SK-N-SH (cell line): ENCODE results near the gene ERI2. TPM values are rescaled to one million over a fixed set of nuclear protein-coding genes. Genes with fewer than 3 reads are reported as not detected.

Experiments used
- CTCF ChIA-PET: fragments of 300-600, 350-600 bp; formaldehyde crosslinking; extraction: SDS; loops from one replicate; lab custom pipeline; 2021; lab: Yijun Ruan, JAX
- POLR2A ChIA-PET: fragments of 350-600 bp; sonication (Branson Sonifier 250); formaldehyde crosslinking; extraction: SDS; loops from one replicate; lab custom pipeline; 2020; ENCODE audit warnings: antibody characterized with exemption, inconsistent platforms; lab: Yijun Ruan, JAX
- DNase-seq: peaks from one replicate; pipeline ENCODE4 v3.0.0; 2012
- H2AFZ ChIP-seq: fragments of 200-600 bp; sonication (generic); 2 replicates; pipeline ENCODE4 v1.8.1; 2016; ENCODE audit warnings: antibody characterized with exemption, mild to moderate bottlenecking, low read depth
- H3F3A ChIP-seq: fragments of 200-600 bp; sonication (generic); replicated peaks from 2 replicates; pipeline ENCODE3; 2016; ENCODE audit warnings: antibody characterized with exemption, mild to moderate bottlenecking; ENCODE audit not compliant: insufficient read depth
- H3K27ac ChIP-seq, 2 experiments: fragments of 200-500 bp in 1 of 2; fragments of 200-600 bp in 1 of 2; sonication (Bioruptor generic) in 1 of 2; sonication (generic), shearing (Covaris generic) in 1 of 2; 2 replicates each; pipeline versions ENCODE4 v1.5.1 to v1.6.1; 2014 to 2016; ENCODE audit warnings: low read depth in 2 of 2, inconsistent platforms in 1 of 2, low read length in 1 of 2, mild to moderate bottlenecking in 1 of 2, mixed read lengths in 1 of 2
- H3K27me3 ChIP-seq: fragments of 200-600 bp; sonication (generic), shearing (Covaris generic); 2 replicates; pipeline ENCODE4 v1.6.1; 2016; ENCODE audit warnings: mixed run types; ENCODE audit not compliant: insufficient read depth
- H3K36me3 ChIP-seq, 2 experiments: fragments of 200-500 bp in 1 of 2; fragments of 200-600 bp in 1 of 2; sonication (Bioruptor generic) in 1 of 2; sonication (generic) in 1 of 2; replicated peaks in 1 of 2; 2 replicates each; pipeline versions ENCODE3 to v1.5.1; 2014 to 2016; ENCODE audit warnings: low read length in 1 of 2, mild to moderate bottlenecking in 1 of 2; ENCODE audit not compliant: insufficient read depth in 2 of 2, control insufficient read depth in 1 of 2
- H3K4me1 ChIP-seq, 2 experiments: fragments of 200-500 bp in 1 of 2; fragments of 200-600 bp in 1 of 2; sonication (Bioruptor generic) in 1 of 2; sonication (generic), shearing (Covaris generic) in 1 of 2; 2 replicates each; pipeline versions ENCODE4 v1.5.1 to v1.6.1; 2014 to 2016; ENCODE audit warnings: low read depth in 1 of 2, low read length in 1 of 2, mixed run types in 1 of 2; ENCODE audit not compliant: insufficient read depth in 2 of 2, control insufficient read depth in 1 of 2
- H3K4me2 ChIP-seq: fragments of 200-600 bp; sonication (generic), shearing (Covaris generic); 2 replicates; pipeline ENCODE4 v1.6.1; 2017; ENCODE audit warnings: mixed run types
- H3K4me3 ChIP-seq, 2 experiments: fragments of 200-500 bp in 1 of 2; fragments of 200-600 bp in 1 of 2; sonication (Bioruptor generic) in 1 of 2; sonication (generic), shearing (Covaris generic) in 1 of 2; 2 replicates each; pipeline versions ENCODE4 v1.5.1 to v1.8.1; 2014 to 2016; ENCODE audit warnings: low read depth in 2 of 2, inconsistent platforms in 1 of 2, low read length in 1 of 2, mild to moderate bottlenecking in 1 of 2, mixed read lengths in 1 of 2, moderate library complexity in 1 of 2
- H3K79me2 ChIP-seq: fragments of 200-600 bp; sonication (generic); 2 replicates; pipeline ENCODE4 v1.8.1; 2017; ENCODE audit warnings: mild to moderate bottlenecking; ENCODE audit not compliant: insufficient read depth
- H3K9ac ChIP-seq: fragments of 200-600 bp; sonication (generic); 2 replicates; pipeline ENCODE4 v1.6.1; 2017; ENCODE audit warnings: mixed run types
- H3K9me2 ChIP-seq: fragments of 200-600 bp; sonication (generic); 2 replicates; pipeline ENCODE4 v1.6.1; 2017; ENCODE audit warnings: mixed run types
- H3K9me3 ChIP-seq: fragments of 200-600 bp; sonication (generic); 2 replicates; pipeline ENCODE4 v1.6.1; 2017; ENCODE audit warnings: mixed run types, mild to moderate bottlenecking, moderate library complexity
- H4K20me1 ChIP-seq: fragments of 200-600 bp; sonication (generic); 2 replicates; pipeline ENCODE4 v1.6.1; 2017; ENCODE audit warnings: mild to moderate bottlenecking, mixed run types; ENCODE audit not compliant: insufficient read depth
- EP300 ChIP-seq, 2 experiments: IDR thresholded peaks; 2 replicates each; pipeline versions ENCODE4 v1.4.0 to v1.6.1; 2012; ENCODE audit warnings: borderline replicate concordance in 1 of 2, low read depth in 1 of 2, low read length in 1 of 2
- FOSL2 ChIP-seq: IDR thresholded peaks from 2 replicates; pipeline ENCODE4 v1.4.0; 2012; ENCODE audit warnings: low read depth, mild to moderate bottlenecking, moderate library complexity, borderline replicate concordance
- FOXJ3 ChIP-seq: sonication (generic); formaldehyde crosslinking; IDR thresholded peaks from 2 replicates; pipeline ENCODE4 v1.5.1; 2020; ENCODE audit warnings: mild to moderate bottlenecking, missing genetic modification reagents
- GABPA ChIP-seq: IDR thresholded peaks from 2 replicates; pipeline ENCODE4 v1.4.0; 2012; ENCODE audit warnings: low read depth, mild to moderate bottlenecking
- GATA2 ChIP-seq: sonication (generic); formaldehyde crosslinking; IDR thresholded peaks from 2 replicates; pipeline ENCODE4 v1.5.0; 2020; ENCODE audit warnings: mild to moderate bottlenecking, missing genetic modification reagents
- JUND ChIP-seq: IDR thresholded peaks from 2 replicates; pipeline ENCODE4 v1.4.0; 2012
- MEF2A ChIP-seq: IDR thresholded peaks from 2 replicates; pipeline ENCODE4 v1.4.0; 2012; ENCODE audit warnings: low read depth, borderline replicate concordance
- MXI1 ChIP-seq: IDR thresholded peaks from 2 replicates; pipeline ENCODE4 v1.6.1; 2012; ENCODE audit warnings: mild to moderate bottlenecking, low read depth, low read length, improper control_type of control experiment
- NFIC ChIP-seq: IDR thresholded peaks from 2 replicates; pipeline ENCODE4 v1.4.0; 2012; ENCODE audit warnings: borderline replicate concordance
- POLR2AphosphoS5 ChIP-seq: IDR thresholded peaks from 2 replicates; pipeline ENCODE4 v1.6.1; 2012; ENCODE audit warnings: low read depth, low read length
- RAD21 ChIP-seq: IDR thresholded peaks from 2 replicates; pipeline ENCODE4 v1.6.1; 2012; ENCODE audit warnings: mild to moderate bottlenecking, low read length
- SIN3A ChIP-seq: IDR thresholded peaks from 2 replicates; pipeline ENCODE4 v1.6.1; 2012; ENCODE audit warnings: low read depth, mild to moderate bottlenecking, low read length, moderate library complexity, borderline replicate concordance
- TAF1 ChIP-seq: IDR thresholded peaks from 2 replicates; pipeline ENCODE4 v1.6.1; 2012; ENCODE audit warnings: low read depth, mild to moderate bottlenecking, low read length, moderate library complexity, borderline replicate concordance
- YY1 ChIP-seq: IDR thresholded peaks from 2 replicates; pipeline ENCODE4 v1.4.0; 2012; ENCODE audit warnings: low read depth, mild to moderate bottlenecking
- WGBS: methylation state at CpG from one replicate; pipeline ENCODE4 v1.1.6; 2017; ENCODE audit warnings: low lambda C conversion rate; 5-methylcytosine and 5-hydroxymethylcytosine counted together
- polyA plus RNA-seq, 3 experiments: library from polyadenylated mRNA; depleted of rRNA; stranded (reverse); fragments of >200 nt; gene quantifications; 2 replicates each; pipeline ENCODE4 v1.2.3, GENCODE V29; 2012
- TF ChIP-seq, protein P1 (sequence below): IDR thresholded peaks from 2 replicates; pipeline ENCODE4 v1.4.0; 2012; ENCODE audit warnings: low read depth, borderline replicate concordance
- TF ChIP-seq, protein P2 (sequence below): fragments of 150-350 bp; IDR thresholded peaks from 2 replicates; pipeline ENCODE4 v1.6.1; 2016; ENCODE audit warnings: mild to moderate bottlenecking, low read depth, low read length
- TF ChIP-seq, protein P3 (sequence below): IDR thresholded peaks from 2 replicates; pipeline ENCODE4 v1.4.0; 2012; ENCODE audit warnings: low read depth, borderline replicate concordance
- TF ChIP-seq, protein P4 (sequence below): IDR thresholded peaks from 2 replicates; pipeline ENCODE4 v1.4.0; 2012; ENCODE audit warnings: low read depth
- TF ChIP-seq, protein P5 (sequence below): fragments of 200-600 bp; sonication (generic); IDR thresholded peaks from 2 replicates; pipeline ENCODE4 v1.6.1; 2017; ENCODE audit warnings: antibody characterized with exemption, mild to moderate bottlenecking, moderate library complexity

ERI2 gene
- polyA plus RNA-seq, 1 of the 3 experiments (the other 2 are of a cell fraction), result 9.1 TPM

DNA sequence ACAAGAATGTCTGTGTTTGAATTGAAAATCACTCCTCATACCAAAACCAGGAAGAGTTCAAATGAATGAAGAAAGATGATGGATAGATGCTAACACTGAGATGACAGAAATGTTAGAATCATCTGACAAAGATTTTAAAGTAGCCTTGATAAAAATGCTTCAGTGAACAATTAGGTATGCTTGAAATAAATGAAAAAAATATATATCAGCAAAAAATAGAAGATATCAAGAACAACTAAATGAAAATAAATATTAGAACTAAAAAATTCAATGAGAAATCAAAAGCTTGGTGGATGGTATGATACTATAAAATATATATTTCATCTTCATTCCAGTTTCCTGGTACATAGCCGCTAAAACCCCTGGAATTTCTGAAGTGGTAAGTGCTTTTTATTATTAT, 51.0 kb downstream of the ERI2 start:
- Histone ChIP-seq H3K27me3 (no peaks in the 10 kb centered on the region; the same call in 1 of the 2 replicates), H3K9me2 (no peaks in the 10 kb centered on the region), H3K4me2 (no peak overlapping the region), H3K4me1 (no peaks in the 10 kb centered on the region), H2AFZ (no peak overlapping the region), H3K9me3 (no peaks in the 10 kb centered on the region), H3K36me3 (no peaks in the 10 kb centered on the region), H3K27ac (no peak overlapping the region), H3F3A (peaks cover 2% of the 10 kb centered on the region), H3K9ac (no peak overlapping the region), H3K79me2 (no peaks in the 10 kb centered on the region), H3K4me3 (no peak overlapping the region), H4K20me1 (no peaks in the 10 kb centered on the region)
- POLR2A ChIA-PET, result no interaction called here
- CTCF ChIA-PET, result no interaction called here
- TF ChIP-seq SIN3A (no peak), FOSL2 (no peak), RAD21 (no peak), GABPA (no peak), POLR2AphosphoS5 (no peak), YY1 (no peak), FOXJ3 (CRISPR knock-in tag) (no peak), JUND (no peak), NFIC (no peak), TAF1 (no peak), MXI1 (no peak), EP300 (IDR thresholded peaks at IDR 0.05; ENCODE audit: borderline replicate concordance in 1 of 2, low read depth in 1 of 2, low read length in 1 of 2) (no peak), MEF2A (no peak), GATA2 (no peak)
- TF ChIP-seq, protein P1, sequence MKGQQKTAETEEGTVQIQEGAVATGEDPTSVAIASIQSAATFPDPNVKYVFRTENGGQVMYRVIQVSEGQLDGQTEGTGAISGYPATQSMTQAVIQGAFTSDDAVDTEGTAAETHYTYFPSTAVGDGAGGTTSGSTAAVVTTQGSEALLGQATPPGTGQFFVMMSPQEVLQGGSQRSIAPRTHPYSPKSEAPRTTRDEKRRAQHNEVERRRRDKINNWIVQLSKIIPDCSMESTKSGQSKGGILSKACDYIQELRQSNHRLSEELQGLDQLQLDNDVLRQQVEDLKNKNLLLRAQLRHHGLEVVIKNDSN, result no peak
- TF ChIP-seq, protein P2, sequence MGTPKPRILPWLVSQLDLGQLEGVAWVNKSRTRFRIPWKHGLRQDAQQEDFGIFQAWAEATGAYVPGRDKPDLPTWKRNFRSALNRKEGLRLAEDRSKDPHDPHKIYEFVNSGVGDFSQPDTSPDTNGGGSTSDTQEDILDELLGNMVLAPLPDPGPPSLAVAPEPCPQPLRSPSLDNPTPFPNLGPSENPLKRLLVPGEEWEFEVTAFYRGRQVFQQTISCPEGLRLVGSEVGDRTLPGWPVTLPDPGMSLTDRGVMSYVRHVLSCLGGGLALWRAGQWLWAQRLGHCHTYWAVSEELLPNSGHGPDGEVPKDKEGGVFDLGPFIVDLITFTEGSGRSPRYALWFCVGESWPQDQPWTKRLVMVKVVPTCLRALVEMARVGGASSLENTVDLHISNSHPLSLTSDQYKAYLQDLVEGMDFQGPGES, result no peak
- TF ChIP-seq, protein P3, sequence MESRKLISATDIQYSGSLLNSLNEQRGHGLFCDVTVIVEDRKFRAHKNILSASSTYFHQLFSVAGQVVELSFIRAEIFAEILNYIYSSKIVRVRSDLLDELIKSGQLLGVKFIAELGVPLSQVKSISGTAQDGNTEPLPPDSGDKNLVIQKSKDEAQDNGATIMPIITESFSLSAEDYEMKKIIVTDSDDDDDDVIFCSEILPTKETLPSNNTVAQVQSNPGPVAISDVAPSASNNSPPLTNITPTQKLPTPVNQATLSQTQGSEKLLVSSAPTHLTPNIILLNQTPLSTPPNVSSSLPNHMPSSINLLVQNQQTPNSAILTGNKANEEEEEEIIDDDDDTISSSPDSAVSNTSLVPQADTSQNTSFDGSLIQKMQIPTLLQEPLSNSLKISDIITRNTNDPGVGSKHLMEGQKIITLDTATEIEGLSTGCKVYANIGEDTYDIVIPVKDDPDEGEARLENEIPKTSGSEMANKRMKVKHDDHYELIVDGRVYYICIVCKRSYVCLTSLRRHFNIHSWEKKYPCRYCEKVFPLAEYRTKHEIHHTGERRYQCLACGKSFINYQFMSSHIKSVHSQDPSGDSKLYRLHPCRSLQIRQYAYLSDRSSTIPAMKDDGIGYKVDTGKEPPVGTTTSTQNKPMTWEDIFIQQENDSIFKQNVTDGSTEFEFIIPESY, result no peak
- TF ChIP-seq, protein P4, sequence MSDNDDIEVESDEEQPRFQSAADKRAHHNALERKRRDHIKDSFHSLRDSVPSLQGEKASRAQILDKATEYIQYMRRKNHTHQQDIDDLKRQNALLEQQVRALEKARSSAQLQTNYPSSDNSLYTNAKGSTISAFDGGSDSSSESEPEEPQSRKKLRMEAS, result no peak
- TF ChIP-seq, protein P5, sequence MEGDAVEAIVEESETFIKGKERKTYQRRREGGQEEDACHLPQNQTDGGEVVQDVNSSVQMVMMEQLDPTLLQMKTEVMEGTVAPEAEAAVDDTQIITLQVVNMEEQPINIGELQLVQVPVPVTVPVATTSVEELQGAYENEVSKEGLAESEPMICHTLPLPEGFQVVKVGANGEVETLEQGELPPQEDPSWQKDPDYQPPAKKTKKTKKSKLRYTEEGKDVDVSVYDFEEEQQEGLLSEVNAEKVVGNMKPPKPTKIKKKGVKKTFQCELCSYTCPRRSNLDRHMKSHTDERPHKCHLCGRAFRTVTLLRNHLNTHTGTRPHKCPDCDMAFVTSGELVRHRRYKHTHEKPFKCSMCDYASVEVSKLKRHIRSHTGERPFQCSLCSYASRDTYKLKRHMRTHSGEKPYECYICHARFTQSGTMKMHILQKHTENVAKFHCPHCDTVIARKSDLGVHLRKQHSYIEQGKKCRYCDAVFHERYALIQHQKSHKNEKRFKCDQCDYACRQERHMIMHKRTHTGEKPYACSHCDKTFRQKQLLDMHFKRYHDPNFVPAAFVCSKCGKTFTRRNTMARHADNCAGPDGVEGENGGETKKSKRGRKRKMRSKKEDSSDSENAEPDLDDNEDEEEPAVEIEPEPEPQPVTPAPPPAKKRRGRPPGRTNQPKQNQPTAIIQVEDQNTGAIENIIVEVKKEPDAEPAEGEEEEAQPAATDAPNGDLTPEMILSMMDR, result no peak
- WGBS, result 5% methylated on average over 1 of the region's 1 CpG
- DNase-seq, result no peak
